ENCODE results near the gene PDLIM5. TPM values are rescaled to one million over a fixed set of nuclear protein-coding genes. Genes with fewer than 3 reads are reported as not detected.
A peak's percentile ranks its signal among the peaks of the same experiment; 100 is the strongest.

PDLIM5 gene
- total RNA-seq, 1 experiment from 2014 or later, result 58.0 TPM

DNA sequence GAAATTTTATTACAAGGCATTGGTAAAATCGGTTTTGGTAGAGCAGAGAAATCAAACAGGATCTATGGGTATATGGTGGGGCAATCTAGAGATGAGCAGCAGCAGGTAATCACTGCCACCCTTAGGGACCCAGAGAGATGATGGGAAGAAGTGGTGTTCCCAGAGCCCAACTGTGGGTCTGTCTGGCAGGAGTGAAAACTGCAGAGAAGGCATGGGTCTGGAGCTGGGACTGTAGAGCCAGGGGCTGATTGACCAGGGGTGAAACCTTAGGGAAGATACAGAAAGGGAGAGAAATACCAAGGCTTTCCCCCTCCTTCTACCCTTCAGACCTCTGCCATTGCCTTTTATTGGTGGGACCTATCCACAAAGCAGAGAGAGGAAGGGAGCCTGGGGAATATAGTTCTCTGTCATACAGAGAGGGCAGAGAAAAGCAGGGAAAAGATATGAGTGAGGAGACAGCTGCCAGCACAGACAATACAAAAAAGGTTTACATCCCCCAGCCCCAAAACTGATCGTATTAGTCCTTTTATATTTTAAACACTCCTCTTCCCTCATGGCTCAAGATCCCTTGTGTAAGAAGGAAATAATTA is 28.7 kb downstream of the PDLIM5 start:
- no peaks in the 10 kb centered on the region for H3K27me3 ChIP-seq (ENCODE audit: insufficient read depth, low read length)
- no peak overlapping the region for H2BK12ac ChIP-seq (ENCODE audit: insufficient read length, low read depth, low read length)
- no peak for DNase-seq
- H4K8ac ChIP-seq (replicated peaks; ENCODE audit: insufficient read length, low read depth, low read length), result no peak overlapping the region
- H3K9ac ChIP-seq (ENCODE audit: extremely low read depth, insufficient read length, low read length), result no peak overlapping the region
- no peak overlapping the region for H3T11ph ChIP-seq (ENCODE audit: low read length)
- no peaks in the 10 kb centered on the region for H3K9me3 ChIP-seq (ENCODE audit: control insufficient read depth, low read depth, low read length)
- H3K79me1 ChIP-seq (ENCODE audit: insufficient read depth, low read depth, low read length, poor library complexity, severe bottlenecking), result peaks cover 3% of the 10 kb centered on the region
- no peak overlapping the region for H2BK20ac ChIP-seq (ENCODE audit: low read depth, low read length, poor library complexity, severe bottlenecking)
- no peak overlapping the region for H4K91ac ChIP-seq (ENCODE audit: insufficient read length, low read depth, low read length)
- H2BK5ac ChIP-seq (ENCODE audit: insufficient read length, low read length), result no peak overlapping the region
- TF ChIP-seq, protein P1, sequence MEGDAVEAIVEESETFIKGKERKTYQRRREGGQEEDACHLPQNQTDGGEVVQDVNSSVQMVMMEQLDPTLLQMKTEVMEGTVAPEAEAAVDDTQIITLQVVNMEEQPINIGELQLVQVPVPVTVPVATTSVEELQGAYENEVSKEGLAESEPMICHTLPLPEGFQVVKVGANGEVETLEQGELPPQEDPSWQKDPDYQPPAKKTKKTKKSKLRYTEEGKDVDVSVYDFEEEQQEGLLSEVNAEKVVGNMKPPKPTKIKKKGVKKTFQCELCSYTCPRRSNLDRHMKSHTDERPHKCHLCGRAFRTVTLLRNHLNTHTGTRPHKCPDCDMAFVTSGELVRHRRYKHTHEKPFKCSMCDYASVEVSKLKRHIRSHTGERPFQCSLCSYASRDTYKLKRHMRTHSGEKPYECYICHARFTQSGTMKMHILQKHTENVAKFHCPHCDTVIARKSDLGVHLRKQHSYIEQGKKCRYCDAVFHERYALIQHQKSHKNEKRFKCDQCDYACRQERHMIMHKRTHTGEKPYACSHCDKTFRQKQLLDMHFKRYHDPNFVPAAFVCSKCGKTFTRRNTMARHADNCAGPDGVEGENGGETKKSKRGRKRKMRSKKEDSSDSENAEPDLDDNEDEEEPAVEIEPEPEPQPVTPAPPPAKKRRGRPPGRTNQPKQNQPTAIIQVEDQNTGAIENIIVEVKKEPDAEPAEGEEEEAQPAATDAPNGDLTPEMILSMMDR (conservative IDR thresholded peaks at IDR 0.05), result no peak
- H3K27ac Mint-ChIP-seq, result peak overlapping the region in 1 of 3 experiments; percentile 83; a peak in 6 of 7 replicates
- no peak overlapping the region for H2BK15ac ChIP-seq (ENCODE audit: low read depth, low read length)
- no peak overlapping the region for H3K27ac ChIP-seq (ENCODE audit: insufficient read length, low read depth, low read length)
- H3K23me2 ChIP-seq (ENCODE audit: insufficient read length, low read depth, low read length, poor library complexity, severe bottlenecking), result no peaks in the 10 kb centered on the region
- no peak overlapping the region for H3K23ac ChIP-seq (ENCODE audit: insufficient read length, low read depth, low read length)
- H3K27me3 Mint-ChIP-seq (ENCODE audit: low read depth), result no peaks in the 10 kb centered on the region
- no peak overlapping the region for H3K4ac ChIP-seq (ENCODE audit: low read depth, low read length)
- H4K20me1 ChIP-seq (ENCODE audit: control insufficient read depth, insufficient read depth, insufficient read length), result no peaks in the 10 kb centered on the region
- H3K18ac ChIP-seq (ENCODE audit: insufficient read length, low read depth, low read length), result no peak overlapping the region
- H3K9me3 Mint-ChIP-seq, result no peaks in the 10 kb centered on the region
- H4K5ac ChIP-seq (ENCODE audit: insufficient read length, low read depth, low read length), result no peak overlapping the region
- no peak overlapping the region for H3K4me3 Mint-ChIP-seq
- no peak overlapping the region for H2AFZ ChIP-seq (ENCODE audit: low read length)
- H2AK5ac ChIP-seq (ENCODE audit: insufficient read length, low read length), result no peak overlapping the region
- H2BK120ac ChIP-seq (ENCODE audit: low read depth, low read length, poor library complexity, severe bottlenecking), result no peak overlapping the region
- H3K36me3 Mint-ChIP-seq (ENCODE audit: insufficient read depth in 1 of 3, low read depth in 3 of 3), result no peaks in the 10 kb centered on the region
- no peaks in the 10 kb centered on the region for H3K4me1 ChIP-seq (ENCODE audit: insufficient read depth, low read length)
- H3K79me2 ChIP-seq (ENCODE audit: insufficient read depth, low read length), result no peaks in the 10 kb centered on the region
- no peak overlapping the region for H3K4me2 ChIP-seq (ENCODE audit: insufficient read depth, insufficient read length, low read length)
- H3K56ac ChIP-seq (ENCODE audit: insufficient read length, low read depth, low read length), result no peak overlapping the region
- no CpG with 5 or more reads among the region's 2 CpGs for WGBS (ENCODE audit: extremely low coverage, insufficient read length, low lambda C conversion rate)
- H3K14ac ChIP-seq (ENCODE audit: insufficient read depth, low read length), result no peak overlapping the region
- peaks cover 24 to 37% of the 10 kb centered on the region in 2 experiments for H3K4me1 Mint-ChIP-seq

Data from H9 (cell line).